ENCODE data around the gene BRSK2. TPM values are rescaled to one million over a fixed set of nuclear protein-coding genes. Genes with fewer than 3 reads are reported as not detected.

Gene BRSK2
- total and polyA plus RNA-seq, 9 of the 15 experiments (the other 6 are each of a cell fraction or from before 2014, with no cell fraction given), result 0.06 to 0.52 (median 0.18) TPM; not detected in 5

DNA sequence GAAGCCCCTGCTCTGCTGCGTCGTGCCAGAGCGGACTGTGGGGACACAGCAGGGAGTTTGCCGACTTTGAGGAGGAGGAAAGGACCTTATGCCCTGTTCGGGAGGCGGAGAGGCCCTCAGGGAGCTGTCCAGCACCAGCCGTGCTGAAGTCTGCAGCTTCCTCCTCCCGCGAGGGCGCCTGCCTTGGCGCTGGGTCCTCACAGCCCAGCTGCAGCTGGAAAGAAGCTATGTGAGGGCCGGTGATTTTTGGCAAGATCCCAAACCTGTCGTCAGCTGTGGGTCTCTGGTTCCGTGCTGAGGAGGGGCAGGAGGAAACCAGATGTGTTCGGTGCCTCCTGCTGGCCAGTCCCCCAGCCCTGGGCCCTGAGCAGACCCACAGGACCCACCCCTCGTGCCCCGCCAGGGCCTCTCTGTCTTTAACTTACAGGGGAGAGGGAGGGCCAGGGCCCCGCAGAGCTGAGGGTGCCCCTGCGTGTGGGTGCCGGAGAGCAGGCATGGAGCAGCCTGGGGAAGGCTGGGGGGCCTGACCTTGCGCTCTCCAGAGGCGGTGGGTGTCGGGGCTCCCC lies 12.0 kb downstream of the BRSK2 start:
- Histone ChIP-seq H3K79me2 (ENCODE audit: control insufficient read depth, insufficient read depth, low read length) (no peaks in the 10 kb centered on the region), H4K20me1 (replicated peaks; ENCODE audit: control insufficient read depth, insufficient read depth, low read length) (peaks cover 22% of the 10 kb centered on the region), H3K27me3 (ENCODE audit: control insufficient read depth in 2 of 2, insufficient read depth in 2 of 2, low read length in 2 of 2) (peaks cover 0 to 67% of the 10 kb centered on the region in 2 experiments; a peak in 2 of 5 replicates), H3K4me3 (no peak overlapping the region), H3K27ac (ENCODE audit: extremely low read depth, low read depth, low read length) (no peak overlapping the region), H2AFZ (ENCODE audit: low read depth, low read length) (no peak overlapping the region), H3K4me2 (ENCODE audit: insufficient read depth, low read length) (no peak overlapping the region), H3K36me3 (ENCODE audit: control insufficient read depth, insufficient read depth, low read length) (no peaks in the 10 kb centered on the region), H3K4me1 (replicated peaks in 1 of 2; ENCODE audit: control insufficient read depth in 2 of 2, insufficient read depth in 2 of 2, low read length in 2 of 2) (peaks cover 0 to 31% of the 10 kb centered on the region in 2 experiments; a peak in 2 of 5 replicates), H3K9ac (ENCODE audit: insufficient read depth in 1 of 2, low read depth in 2 of 2, low read length in 2 of 2) (no peak overlapping the region), H3K9me1 (ENCODE audit: control insufficient read depth, insufficient read depth, low read length) (no peaks in the 10 kb centered on the region), H3K9me3 (replicated peaks; ENCODE audit: control insufficient read depth, insufficient read depth, low read depth, low read length) (no peaks in the 10 kb centered on the region)
- peak; percentile 71 to 84 (median 79) for DNase-seq (ENCODE audit: extremely low read depth in 1 of 4, low spot score in 3 of 4)
- no TSS peak for BruUV-seq (replicated peaks)
- intact Hi-C loops (cut with micrococcal nuclease) (no loop called here), in situ Hi-C loops (cut with MboI) (no loop called here)
- ATAC-seq, result peak; percentile 83
- CTCF ChIA-PET (ENCODE audit: low intra/inter-chr PET ratio), result no interaction called here
- POLR2A ChIA-PET, result interaction anchor here (1.0 kb wide), 1 partner anchor 93 kb away, joined by 3 read pairs; no protein-coding TSS in a partner anchor
- WGBS (ENCODE audit: insufficient coverage, low coverage, missing lambda C conversion rate), result 4% methylated on average over 18 of the region's 23 CpGs
- FAIRE-seq, result peak; percentile 59
- peak; percentile 82 for TF ChIP-seq PRMT5 (CRISPR knock-in tag; IDR thresholded peaks at IDR 0.05)
- TF ChIP-seq, protein P1, sequence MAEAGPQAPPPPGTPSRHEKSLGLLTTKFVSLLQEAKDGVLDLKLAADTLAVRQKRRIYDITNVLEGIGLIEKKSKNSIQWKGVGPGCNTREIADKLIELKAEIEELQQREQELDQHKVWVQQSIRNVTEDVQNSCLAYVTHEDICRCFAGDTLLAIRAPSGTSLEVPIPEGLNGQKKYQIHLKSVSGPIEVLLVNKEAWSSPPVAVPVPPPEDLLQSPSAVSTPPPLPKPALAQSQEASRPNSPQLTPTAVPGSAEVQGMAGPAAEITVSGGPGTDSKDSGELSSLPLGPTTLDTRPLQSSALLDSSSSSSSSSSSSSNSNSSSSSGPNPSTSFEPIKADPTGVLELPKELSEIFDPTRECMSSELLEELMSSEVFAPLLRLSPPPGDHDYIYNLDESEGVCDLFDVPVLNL (CRISPR knock-in tag; IDR thresholded peaks at IDR 0.05; ENCODE audit: low read depth), result 0 out of 2 replicates have a peak, but pooled peaks have one; percentile 75
- no peak for TF ChIP-seq HNRNPH1 (optimal IDR thresholded peaks at IDR 0.05; ENCODE audit: low read depth, low read length)
- peak; percentile 95 for TF ChIP-seq MIER1 (IDR thresholded peaks at IDR 0.05; ENCODE audit: low read depth)
- TF ChIP-seq, protein P2, sequence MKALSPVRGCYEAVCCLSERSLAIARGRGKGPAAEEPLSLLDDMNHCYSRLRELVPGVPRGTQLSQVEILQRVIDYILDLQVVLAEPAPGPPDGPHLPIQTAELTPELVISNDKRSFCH (CRISPR knock-in tag; IDR thresholded peaks at IDR 0.05), result no peak
- TF ChIP-seq, protein P2 (tag; IDR thresholded peaks at IDR 0.05), result no peak
- TF ChIP-seq ZNF212 (CRISPR knock-in tag; IDR thresholded peaks at IDR 0.05), result no peak
- TF ChIP-seq, protein P3, sequence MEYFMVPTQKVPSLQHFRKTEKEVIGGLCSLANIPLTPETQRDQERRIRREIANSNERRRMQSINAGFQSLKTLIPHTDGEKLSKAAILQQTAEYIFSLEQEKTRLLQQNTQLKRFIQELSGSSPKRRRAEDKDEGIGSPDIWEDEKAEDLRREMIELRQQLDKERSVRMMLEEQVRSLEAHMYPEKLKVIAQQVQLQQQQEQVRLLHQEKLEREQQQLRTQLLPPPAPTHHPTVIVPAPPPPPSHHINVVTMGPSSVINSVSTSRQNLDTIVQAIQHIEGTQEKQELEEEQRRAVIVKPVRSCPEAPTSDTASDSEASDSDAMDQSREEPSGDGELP (CRISPR knock-in tag; IDR thresholded peaks at IDR 0.05; ENCODE audit: borderline replicate concordance), result peak; percentile 68; the same call in 1 of the 2 replicates
- TF ChIP-seq, protein P4, sequence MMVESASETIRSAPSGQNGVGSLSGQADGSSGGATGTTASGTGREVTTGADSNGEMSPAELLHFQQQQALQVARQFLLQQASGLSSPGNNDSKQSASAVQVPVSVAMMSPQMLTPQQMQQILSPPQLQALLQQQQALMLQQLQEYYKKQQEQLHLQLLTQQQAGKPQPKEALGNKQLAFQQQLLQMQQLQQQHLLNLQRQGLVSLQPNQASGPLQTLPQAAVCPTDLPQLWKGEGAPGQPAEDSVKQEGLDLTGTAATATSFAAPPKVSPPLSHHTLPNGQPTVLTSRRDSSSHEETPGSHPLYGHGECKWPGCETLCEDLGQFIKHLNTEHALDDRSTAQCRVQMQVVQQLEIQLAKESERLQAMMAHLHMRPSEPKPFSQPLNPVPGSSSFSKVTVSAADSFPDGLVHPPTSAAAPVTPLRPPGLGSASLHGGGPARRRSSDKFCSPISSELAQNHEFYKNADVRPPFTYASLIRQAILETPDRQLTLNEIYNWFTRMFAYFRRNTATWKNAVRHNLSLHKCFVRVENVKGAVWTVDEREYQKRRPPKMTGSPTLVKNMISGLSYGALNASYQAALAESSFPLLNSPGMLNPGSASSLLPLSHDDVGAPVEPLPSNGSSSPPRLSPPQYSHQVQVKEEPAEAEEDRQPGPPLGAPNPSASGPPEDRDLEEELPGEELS (CRISPR knock-in tag; IDR thresholded peaks at IDR 0.05; ENCODE audit: borderline replicate concordance), result peak; percentile 47; the same call in 1 of the 2 replicates
- 0 out of 4 replicates have a peak, but pooled peaks of 1 of the 2 experiments have one; percentile 26 for TF ChIP-seq SIN3A (IDR thresholded peaks at IDR 0.05; ENCODE audit: borderline replicate concordance in 2 of 2, control insufficient read depth in 1 of 2, low read depth in 2 of 2, low read length in 2 of 2)
- peak; percentile 16; the same call in 1 of the 2 replicates for TF ChIP-seq STAG1 (CRISPR knock-in tag; IDR thresholded peaks at IDR 0.05; ENCODE audit: borderline replicate concordance)
- TF ChIP-seq, protein P5, sequence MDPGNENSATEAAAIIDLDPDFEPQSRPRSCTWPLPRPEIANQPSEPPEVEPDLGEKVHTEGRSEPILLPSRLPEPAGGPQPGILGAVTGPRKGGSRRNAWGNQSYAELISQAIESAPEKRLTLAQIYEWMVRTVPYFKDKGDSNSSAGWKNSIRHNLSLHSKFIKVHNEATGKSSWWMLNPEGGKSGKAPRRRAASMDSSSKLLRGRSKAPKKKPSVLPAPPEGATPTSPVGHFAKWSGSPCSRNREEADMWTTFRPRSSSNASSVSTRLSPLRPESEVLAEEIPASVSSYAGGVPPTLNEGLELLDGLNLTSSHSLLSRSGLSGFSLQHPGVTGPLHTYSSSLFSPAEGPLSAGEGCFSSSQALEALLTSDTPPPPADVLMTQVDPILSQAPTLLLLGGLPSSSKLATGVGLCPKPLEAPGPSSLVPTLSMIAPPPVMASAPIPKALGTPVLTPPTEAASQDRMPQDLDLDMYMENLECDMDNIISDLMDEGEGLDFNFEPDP (CRISPR knock-in tag; IDR thresholded peaks at IDR 0.05), result no peak
- no peak for TF ChIP-seq CEBPG (CRISPR knock-in tag; IDR thresholded peaks at IDR 0.05)
- no peak for TF ChIP-seq CEBPG (tag; conservative IDR thresholded peaks at IDR 0.05 in 1 of 2, IDR thresholded peaks at IDR 0.05 in 1 of 2)
- TF ChIP-seq BDP1 (IDR thresholded peaks at IDR 0.05; ENCODE audit: insufficient read depth, insufficient read length), result no peak

Data from K562 (cell line).